Central memory CD4-positive, alpha-beta T cell (primary cell): Measurements from ENCODE around the gene ZNF319.

Source experiments
- DNase-seq: peaks from one replicate; pipeline ENCODE4 v3.0.0; 2022
- total RNA-seq, 3 experiments: gene quantifications; one replicate each; lab custom pipeline; 2026; lab: John Stamatoyannopoulos, UW

ZNF319 gene
- 12.0 to 38.9 (median 16.6) reads per million in 3 experiments for total RNA-seq

GRCh38 chr16:57999971-58000705 lies at the start of gene ZNF319:
ZNF319 (minus strand) TSS chr16:58000672; CDS start chr16:57998265, 2,407 bp downstream.
- peak; percentile 37 for DNase-seq

GRCh38 chr16:58049232-58050185 lies 49.0 kb upstream of the ZNF319 start:
- no peak for DNase-seq

GRCh38 chr16:58048494-58049231 lies 48.2 kb upstream of the ZNF319 start:
- DNase-seq = no peak

GRCh38 chr16:58047557-58048348 lies 47.3 kb upstream of the ZNF319 start:
- no peak for DNase-seq

- DNase-seq = no peak
These were observed 46.5 kb upstream of the ZNF319 start for GRCh38 chr16:58046936-58047335.

- no peak for DNase-seq
These were observed 45.8 kb upstream of the ZNF319 start for GRCh38 chr16:58046054-58046881.

GRCh38 chr16:58045096-58045495 lies 44.6 kb upstream of the ZNF319 start:
- DNase-seq = no peak

- no peak for DNase-seq
These were observed 44.0 kb upstream of the ZNF319 start for GRCh38 chr16:58044266-58045019.

- DNase-seq = no peak
These were observed 43.2 kb upstream of the ZNF319 start for GRCh38 chr16:58043571-58044155.

GRCh38 chr16:58042886-58043515 lies 42.5 kb upstream of the ZNF319 start:
- DNase-seq = no peak

- DNase-seq = no peak
These were observed 41.8 kb upstream of the ZNF319 start for GRCh38 chr16:58042001-58042885.

- DNase-seq = no peak
These were observed 41.1 kb upstream of the ZNF319 start for GRCh38 chr16:58041628-58041955.

- DNase-seq = no peak
These were observed 40.6 kb upstream of the ZNF319 start for GRCh38 chr16:58040945-58041627.

GRCh38 chr16:58040496-58040846 lies 40.0 kb upstream of the ZNF319 start:
- no peak for DNase-seq

- DNase-seq = no peak
These were observed 39.5 kb upstream of the ZNF319 start for GRCh38 chr16:58039829-58040495.

GRCh38 chr16:58038219-58038641 lies 37.8 kb upstream of the ZNF319 start:
- DNase-seq = no peak

- no peak for DNase-seq
These were observed 37.0 kb upstream of the ZNF319 start for GRCh38 chr16:58037365-58038057.
